ENCODE measurements around the gene PHF5A. TPM values are rescaled to one million over a fixed set of nuclear protein-coding genes. Genes with fewer than 3 reads are reported as not detected.
A peak's percentile ranks its signal among the peaks of the same experiment; 100 is the strongest.

PHF5A gene
- total and polyA plus RNA-seq, 8 donors: 0.58 to 54.5 (median 39.9) TPM

- no peaks in the 10 kb centered on the region for H3K27me3 ChIP-seq
- intact Hi-C loops (cut with DNase I; ENCODE audit: low total_unique reads): loop anchor here (2.0 to 10.0 kb wide), 2 partner anchors 62 to 112 kb away; no protein-coding TSS in a partner anchor
- H3K4me3 ChIP-seq: no peak overlapping the region
- H3K9me3 ChIP-seq: no peaks in the 10 kb centered on the region
- DNase-seq: no peak
- H3K27ac ChIP-seq: peak overlapping the region in 1 of 5 donors; percentile 74
- peaks cover 56 to 96% (median 88%) of the 10 kb centered on the region in 4 donors for H3K36me3 ChIP-seq
- TF ChIP-seq EP300 (IDR thresholded peaks at IDR 0.05) (no peak), CTCF (IDR thresholded peaks at IDR 0.05) (no peak), POLR2AphosphoS5 (IDR thresholded peaks at IDR 0.05) (no peak), POLR2A (IDR thresholded peaks at IDR 0.05) (no peak)
- H3K4me1 ChIP-seq: peaks cover 14 to 39% (median 28%) of the 10 kb centered on the region in 4 donors
- 84 to 96% (median 90%) methylated on average over 8 of the region's 8 CpGs for WGBS, 5 donors
These were observed 48.0 kb upstream of the PHF5A start for GRCh38 chr22:41516462-41516861.

GRCh38 chr22:41513391-41513790 is 44.9 kb upstream of the PHF5A start:
- intact Hi-C loops (cut with DNase I; ENCODE audit: low total_unique reads): loop anchor here (10.0 kb wide), 1 partner anchor 59 kb away; no protein-coding TSS in a partner anchor
- TF ChIP-seq CTCF (IDR thresholded peaks at IDR 0.05): no peak
- peaks cover 14 to 55% (median 35%) of the 10 kb centered on the region in 4 donors for H3K4me1 ChIP-seq
- DNase-seq: no peak
- H3K9me3 ChIP-seq: no peaks in the 10 kb centered on the region
- H3K27ac ChIP-seq: peak overlapping the region in 3 of 5 donors; percentile 30 to 74 (median 57)
- 70 to 90% (median 86%) methylated on average over 5 of the region's 5 CpGs for WGBS, 5 donors
- H3K4me3 ChIP-seq: no peak overlapping the region
- peaks cover 60 to 100% (median 96%) of the 10 kb centered on the region in 4 donors for H3K36me3 ChIP-seq
- H3K27me3 ChIP-seq: no peaks in the 10 kb centered on the region

GRCh38 chr22:41512421-41513194 is 44.1 kb upstream of the PHF5A start:
- intact Hi-C loops (cut with DNase I; ENCODE audit: low total_unique reads): loop anchor here (10.0 kb wide), 1 partner anchor 58 kb away; no protein-coding TSS in a partner anchor
- Histone ChIP-seq H3K27me3 (no peaks in the 10 kb centered on the region), H3K4me1 (peaks cover 8 to 54% (median 34%) of the 10 kb centered on the region in 4 donors), H3K4me3 (no peak overlapping the region), H3K36me3 (peaks cover 68 to 100% (median 99%) of the 10 kb centered on the region in 4 donors), H3K27ac (peak overlapping the region in 4 of 5 donors; percentile 30 to 74 (median 54)), H3K9me3 (no peaks in the 10 kb centered on the region)
- peak in 1 of 2 donors; percentile 60 for DNase-seq
- WGBS, 5 donors: 72 to 84% (median 76%) methylated on average over 14 to 17 of the region's 17 CpGs
- no peak for TF ChIP-seq EP300 (IDR thresholded peaks at IDR 0.05)

- 33 to 71% (median 48%) methylated on average over 2 of the region's 2 CpGs for WGBS, 5 donors
These were observed 43.1 kb upstream of the PHF5A start for GRCh38 chr22:41511521-41511968.

More at GRCh38 chr22:41511521-41511968, 43.1 kb upstream of the PHF5A start:
- Histone ChIP-seq H3K4me3 (no peak overlapping the region), H3K27ac (peak overlapping the region in 4 of 5 donors; percentile 26 to 74 (median 54)), H3K4me1 (peaks cover 0 to 46% (median 29%) of the 10 kb centered on the region in 4 donors), H3K36me3 (peaks cover 70 to 100% (median 93%) of the 10 kb centered on the region in 4 donors), H3K27me3 (no peaks in the 10 kb centered on the region), H3K9me3 (no peaks in the 10 kb centered on the region)
- DNase-seq: no peak
- no peak for TF ChIP-seq EP300 (IDR thresholded peaks at IDR 0.05)
- TF ChIP-seq POLR2A (IDR thresholded peaks at IDR 0.05): no peak
- no peak for TF ChIP-seq POLR2AphosphoS5 (IDR thresholded peaks at IDR 0.05)
- no peak for TF ChIP-seq CTCF (IDR thresholded peaks at IDR 0.05)
- intact Hi-C loops (cut with DNase I; ENCODE audit: low total_unique reads): loop anchor here (10.0 kb wide), 1 partner anchor 57 kb away; no protein-coding TSS in a partner anchor

All from stomach (tissue), 9 donors.